ENCODE results near the gene CSNK2A2.
A peak's percentile ranks its signal among the peaks of the same experiment; 100 is the strongest.

CSNK2A2 gene

DNA sequence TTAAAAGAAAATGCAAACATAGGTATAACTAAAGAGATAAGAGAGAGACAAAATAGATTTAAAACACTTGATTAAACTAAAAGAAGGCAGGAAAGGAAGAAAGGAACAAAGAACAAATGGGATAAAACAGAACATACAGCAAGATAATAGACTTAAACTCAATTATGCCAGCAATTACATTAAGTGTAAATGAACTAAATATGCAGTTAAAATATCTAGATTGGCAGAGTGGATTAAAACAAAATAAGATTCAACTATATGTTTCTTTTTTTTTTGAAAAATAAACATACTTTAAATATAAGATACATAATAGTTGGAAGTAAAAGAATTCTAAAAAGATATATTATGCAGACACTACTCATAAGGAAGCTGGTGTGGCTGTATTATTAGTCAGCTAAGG, 59.1 kb downstream of the CSNK2A2 start:
- Mint-ChIP-seq H3K9me3 (peaks cover 13% of the 10 kb centered on the region), H3K36me3 (ENCODE audit: low read depth) (peaks cover 9% of the 10 kb centered on the region), H3K27ac (no peak overlapping the region), H3K27me3 (ENCODE audit: low read depth) (peaks cover 5% of the 10 kb centered on the region), H3K4me3 (no peak overlapping the region), H3K4me1 (ENCODE audit: low read depth) (no peaks in the 10 kb centered on the region)

DNA sequence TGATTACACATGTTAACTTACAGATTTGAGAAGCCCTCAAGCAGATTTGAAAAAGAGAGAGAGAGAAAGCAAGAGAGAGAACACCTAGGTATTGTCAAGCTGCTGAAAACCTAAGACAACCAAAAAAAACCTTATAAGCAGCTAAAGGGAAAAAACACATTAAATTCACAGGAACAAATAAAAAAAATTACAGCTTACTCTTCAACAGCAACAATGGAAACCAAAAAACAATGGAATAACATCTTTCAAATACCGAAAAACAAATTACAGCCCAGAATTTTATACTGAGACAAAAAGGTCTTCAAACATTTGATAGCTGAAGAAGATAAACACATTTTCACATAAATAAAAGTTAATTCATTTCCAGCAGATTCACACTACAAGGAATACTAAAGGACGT, 60.3 kb downstream of the CSNK2A2 start:
- Mint-ChIP-seq H3K27ac (no peak overlapping the region), H3K4me3 (no peak overlapping the region), H3K4me1 (ENCODE audit: low read depth) (no peaks in the 10 kb centered on the region), H3K27me3 (ENCODE audit: low read depth) (no peaks in the 10 kb centered on the region), H3K9me3 (peaks cover 13% of the 10 kb centered on the region), H3K36me3 (ENCODE audit: low read depth) (peaks cover 9% of the 10 kb centered on the region)

DNA sequence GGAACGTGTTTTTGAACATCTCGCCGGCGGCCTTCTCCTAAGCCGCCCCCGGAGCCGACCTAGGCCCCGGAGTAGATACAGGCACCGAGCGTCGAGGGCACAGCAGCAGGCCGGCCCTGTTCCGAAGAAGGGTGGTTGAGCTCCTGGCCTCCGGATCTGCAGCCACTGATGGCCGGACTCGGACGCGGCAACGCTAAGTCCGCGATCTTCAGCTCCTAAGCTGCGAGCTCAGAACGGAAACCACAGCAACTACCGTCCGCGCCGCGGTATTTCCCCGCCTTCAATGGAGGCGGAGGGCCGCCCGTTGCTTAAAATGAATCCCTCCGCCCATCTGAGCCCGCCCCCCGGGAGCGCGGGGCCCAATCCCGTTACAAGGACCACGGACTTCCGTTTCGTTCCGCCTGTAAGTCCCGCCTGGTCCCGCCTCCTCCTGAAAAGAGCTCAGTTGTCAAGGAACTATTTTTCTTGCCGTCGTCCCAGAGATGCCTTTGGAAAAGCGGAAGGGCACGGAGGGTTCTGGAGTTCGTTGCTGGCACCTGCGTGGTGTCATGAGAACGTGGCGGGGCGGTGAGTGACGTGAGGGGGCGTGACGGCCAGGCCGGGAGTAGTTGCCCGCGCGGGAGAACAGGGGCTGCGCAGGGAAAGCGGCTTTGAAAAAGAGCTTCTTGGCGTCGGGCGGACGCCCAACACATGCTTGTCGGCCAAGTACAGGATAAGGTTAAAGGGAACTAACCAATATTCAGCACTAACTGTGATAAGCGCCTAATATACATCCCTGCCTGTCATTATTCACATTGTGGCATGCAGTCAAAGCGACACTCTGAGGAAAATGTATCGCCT, 68.6 kb downstream of the CSNK2A2 start, which contains the start of gene CFAP20:
Gene CFAP20 (minus strand): TSS at position 285 of the 840 bp plus-strand sequence. CDS start 266 bp downstream, at position 19.
- Mint-ChIP-seq H3K36me3 (ENCODE audit: low read depth) (no peaks in the 10 kb centered on the region), H3K4me1 (ENCODE audit: low read depth) (peaks cover 27% of the 10 kb centered on the region), H3K27me3 (ENCODE audit: low read depth) (no peaks in the 10 kb centered on the region), H3K9me3 (no peaks in the 10 kb centered on the region), H3K27ac (peak within 1 kb of the TSS; percentile 83), H3K4me3 (peak within 1 kb of the TSS; percentile 89)

DNA sequence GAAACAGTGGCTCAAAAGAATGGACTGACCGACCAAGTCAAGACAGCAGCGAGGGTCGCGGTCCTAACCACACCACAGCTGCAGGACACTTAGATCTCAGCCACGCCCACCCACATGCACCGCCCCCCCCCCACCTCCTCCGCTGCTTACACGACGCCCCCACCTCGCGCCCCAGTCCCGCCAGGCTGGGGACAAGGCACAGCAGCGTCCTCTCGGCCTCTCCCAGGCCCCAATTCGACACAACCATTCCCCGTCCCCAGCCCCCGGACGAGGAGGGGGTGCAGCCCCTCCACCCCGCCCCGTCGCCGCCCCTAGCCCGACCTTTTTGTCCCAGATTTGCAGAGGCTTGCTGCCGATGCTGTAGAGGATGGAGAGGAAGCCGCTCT, 69.2 kb downstream of the CSNK2A2 start:
- Mint-ChIP-seq H3K27me3 (ENCODE audit: low read depth) (no peaks in the 10 kb centered on the region), H3K4me1 (ENCODE audit: low read depth) (peaks cover 33% of the 10 kb centered on the region), H3K27ac (peak overlapping the region; percentile 83), H3K4me3 (peak overlapping the region; percentile 89), H3K9me3 (no peaks in the 10 kb centered on the region), H3K36me3 (ENCODE audit: low read depth) (no peaks in the 10 kb centered on the region)

DNA sequence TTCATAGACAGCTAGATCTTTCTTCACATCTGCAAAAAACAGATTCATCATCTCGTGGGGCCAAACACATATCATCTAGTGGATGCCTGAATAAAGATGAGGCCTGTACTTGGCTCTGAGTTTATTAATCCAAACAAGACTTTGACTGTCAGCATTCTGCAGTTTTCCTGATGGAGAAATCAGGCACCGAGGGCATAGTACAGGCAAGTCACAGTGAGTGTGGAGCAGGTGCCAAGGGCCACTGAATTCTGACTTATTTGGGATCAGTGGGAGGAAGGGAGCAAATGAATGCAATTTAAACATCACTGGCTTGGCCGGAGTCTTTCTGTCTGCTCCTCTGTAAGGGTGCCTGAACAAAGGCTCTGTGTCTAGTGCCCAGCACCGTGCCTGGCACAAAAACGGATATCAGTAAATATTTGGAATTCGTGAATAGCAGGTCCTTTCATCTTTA, 69.7 kb downstream of the CSNK2A2 start:
- Mint-ChIP-seq H3K36me3 (ENCODE audit: low read depth) (no peaks in the 10 kb centered on the region), H3K4me1 (ENCODE audit: low read depth) (peaks cover 35% of the 10 kb centered on the region), H3K27ac (peak overlapping the region; percentile 83), H3K4me3 (peak overlapping the region; percentile 89), H3K27me3 (ENCODE audit: low read depth) (no peaks in the 10 kb centered on the region), H3K9me3 (no peaks in the 10 kb centered on the region)

DNA sequence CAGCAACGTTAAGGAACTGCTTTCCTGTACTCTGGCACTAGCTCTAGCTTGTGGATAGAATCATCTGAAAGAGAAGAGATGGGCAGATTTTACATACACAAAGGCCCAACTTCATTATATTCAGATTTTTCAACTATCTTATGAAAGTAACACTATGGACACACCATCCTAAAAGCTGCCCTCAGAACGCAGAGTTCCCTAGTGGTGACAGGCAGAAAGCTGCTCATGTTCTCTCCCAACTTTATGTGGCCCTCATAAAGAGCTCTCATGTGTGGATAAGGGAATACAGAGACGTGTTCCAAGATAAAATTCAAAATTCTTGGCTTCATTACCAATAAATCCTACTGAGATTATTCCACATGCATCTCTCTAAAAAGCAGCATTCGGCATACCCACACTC, 70.3 kb downstream of the CSNK2A2 start:
- Mint-ChIP-seq H3K27me3 (ENCODE audit: low read depth) (no peaks in the 10 kb centered on the region), H3K4me3 (peak overlapping the region; percentile 89), H3K27ac (peak overlapping the region; percentile 81), H3K9me3 (no peaks in the 10 kb centered on the region), H3K4me1 (ENCODE audit: low read depth) (peaks cover 36% of the 10 kb centered on the region), H3K36me3 (ENCODE audit: low read depth) (no peaks in the 10 kb centered on the region)

DNA sequence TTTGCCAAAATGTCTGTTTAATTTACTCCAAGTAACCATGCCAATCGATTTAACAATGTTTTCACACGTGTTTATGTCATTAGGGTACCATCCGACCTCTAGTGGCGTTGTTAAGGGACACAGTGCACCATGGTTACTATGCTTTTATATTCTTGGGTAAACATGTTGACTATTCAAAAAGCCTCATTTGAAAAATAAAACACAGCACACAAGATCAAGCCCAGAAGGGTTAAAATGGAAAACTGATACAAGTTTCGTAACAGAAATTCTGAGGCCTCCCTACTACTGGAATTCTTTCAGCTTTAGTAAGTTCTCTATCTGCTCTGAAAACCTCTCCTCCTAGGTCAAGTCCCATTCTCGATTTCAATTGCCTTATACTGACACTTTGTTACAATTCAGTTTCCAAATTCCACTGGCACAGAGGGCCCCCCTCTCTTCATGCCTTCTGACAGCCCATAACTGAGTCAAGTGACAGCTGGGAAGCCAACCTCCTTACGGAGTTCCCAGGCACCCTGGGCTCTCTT, 70.8 kb downstream of the CSNK2A2 start:
- no peaks in the 10 kb centered on the region for H3K9me3 Mint-ChIP-seq
- no peaks in the 10 kb centered on the region for H3K27me3 Mint-ChIP-seq (ENCODE audit: low read depth)
- H3K4me3 Mint-ChIP-seq: peak overlapping the region; percentile 89
- peaks cover 37% of the 10 kb centered on the region for H3K4me1 Mint-ChIP-seq (ENCODE audit: low read depth)
- no peaks in the 10 kb centered on the region for H3K36me3 Mint-ChIP-seq (ENCODE audit: low read depth)
- peak overlapping the region; percentile 81 for H3K27ac Mint-ChIP-seq

DNA sequence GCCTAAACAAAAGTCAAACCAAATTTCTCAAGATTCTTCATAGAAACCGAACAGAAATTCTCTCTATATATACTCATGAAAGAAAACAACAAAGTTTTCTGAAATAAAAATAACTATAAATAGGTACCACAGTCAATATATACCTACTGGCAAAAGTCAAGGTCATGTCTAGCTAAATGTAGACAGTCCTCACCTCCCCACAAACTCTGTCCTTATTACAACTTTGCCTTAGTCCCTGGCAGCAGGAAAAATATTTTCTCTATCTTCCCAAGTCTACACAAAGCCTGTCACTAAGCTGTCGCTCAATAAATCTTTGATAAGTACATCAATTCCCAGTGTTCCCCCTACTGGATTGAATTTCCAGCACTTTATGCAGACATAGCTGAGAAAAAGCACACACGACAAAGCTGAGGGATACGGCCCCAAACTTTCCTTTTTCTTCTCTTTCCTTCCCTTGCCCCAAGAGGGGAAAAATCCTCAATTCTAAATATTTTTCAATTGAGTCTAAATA, 71.4 kb downstream of the CSNK2A2 start:
- Mint-ChIP-seq H3K36me3 (ENCODE audit: low read depth) (no peaks in the 10 kb centered on the region), H3K27me3 (ENCODE audit: low read depth) (no peaks in the 10 kb centered on the region), H3K4me3 (peak overlapping the region; percentile 89), H3K4me1 (ENCODE audit: low read depth) (peaks cover 42% of the 10 kb centered on the region), H3K27ac (peak overlapping the region; percentile 81), H3K9me3 (no peaks in the 10 kb centered on the region)

DNA sequence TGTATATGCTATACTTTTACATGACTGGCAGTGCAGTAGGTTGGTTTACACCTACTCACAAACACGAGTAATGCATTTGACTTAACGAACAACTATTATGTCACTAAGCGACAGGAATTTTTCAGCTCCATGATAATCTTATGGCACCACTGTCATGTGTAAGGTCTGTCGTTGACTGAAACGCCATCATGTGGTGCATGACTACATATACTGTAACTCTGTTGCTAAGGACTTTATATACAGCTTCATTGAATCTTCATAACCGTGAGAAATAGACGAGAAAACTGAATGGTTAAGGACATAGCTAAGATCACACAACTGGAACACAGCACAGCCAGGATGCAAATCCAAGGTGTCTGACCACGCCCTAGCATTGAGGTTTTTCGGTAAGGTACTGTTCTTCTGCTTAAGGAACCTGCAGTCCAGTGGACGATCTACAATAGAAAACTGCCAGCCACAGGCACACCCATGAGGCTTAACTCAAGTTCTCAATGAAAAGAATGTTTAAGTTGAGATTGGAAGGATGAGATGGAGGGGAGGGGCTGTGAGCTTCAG, 72.0 kb downstream of the CSNK2A2 start:
- H3K36me3 Mint-ChIP-seq (ENCODE audit: low read depth): no peaks in the 10 kb centered on the region
- no peaks in the 10 kb centered on the region for H3K27me3 Mint-ChIP-seq (ENCODE audit: low read depth)
- H3K4me3 Mint-ChIP-seq: no peak overlapping the region
- no peak overlapping the region for H3K27ac Mint-ChIP-seq
- H3K4me1 Mint-ChIP-seq (ENCODE audit: low read depth): peaks cover 43% of the 10 kb centered on the region
- H3K9me3 Mint-ChIP-seq: no peaks in the 10 kb centered on the region

DNA sequence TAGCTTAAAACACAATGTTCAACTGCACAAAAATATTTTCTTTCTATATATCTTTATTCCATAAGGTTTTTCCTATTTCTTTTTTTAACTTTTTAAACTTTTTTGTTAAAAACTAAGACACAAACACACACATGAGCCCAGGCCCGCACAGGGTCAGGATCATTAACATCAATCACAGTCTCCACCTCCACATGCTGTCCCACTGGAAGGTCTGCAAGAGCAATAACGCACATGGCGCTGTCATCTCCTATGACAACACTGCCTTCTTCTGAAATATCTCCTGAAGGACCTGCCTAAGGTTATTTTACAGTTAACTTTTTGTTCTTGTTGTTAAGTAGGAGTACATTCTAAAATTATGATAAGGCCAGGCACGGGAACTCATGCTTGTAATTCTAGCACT, 72.9 kb downstream of the CSNK2A2 start:
- H3K27ac Mint-ChIP-seq: no peak overlapping the region
- H3K4me1 Mint-ChIP-seq (ENCODE audit: low read depth): peaks cover 45% of the 10 kb centered on the region
- no peaks in the 10 kb centered on the region for H3K36me3 Mint-ChIP-seq (ENCODE audit: low read depth)
- H3K27me3 Mint-ChIP-seq (ENCODE audit: low read depth): no peaks in the 10 kb centered on the region
- no peak overlapping the region for H3K4me3 Mint-ChIP-seq
- H3K9me3 Mint-ChIP-seq: no peaks in the 10 kb centered on the region

DNA sequence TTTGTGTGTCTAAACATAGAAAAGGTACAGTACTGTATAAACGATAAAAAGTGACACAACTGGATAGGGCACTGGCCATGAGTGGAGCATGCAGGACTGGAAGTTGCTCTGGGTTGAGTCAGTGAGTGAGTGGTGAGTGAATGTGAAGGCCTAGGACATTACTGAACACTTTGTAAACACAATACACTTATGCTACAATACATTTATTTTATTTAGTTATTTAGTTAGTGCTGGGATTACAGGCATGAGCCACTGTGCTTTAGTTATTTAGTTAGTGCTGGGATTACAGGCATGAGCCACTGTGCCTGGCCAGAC, 73.3 kb downstream of the CSNK2A2 start:
- Mint-ChIP-seq H3K4me3 (no peak overlapping the region), H3K4me1 (ENCODE audit: low read depth) (peaks cover 45% of the 10 kb centered on the region), H3K36me3 (ENCODE audit: low read depth) (no peaks in the 10 kb centered on the region), H3K9me3 (no peaks in the 10 kb centered on the region), H3K27me3 (ENCODE audit: low read depth) (no peaks in the 10 kb centered on the region), H3K27ac (no peak overlapping the region)

DNA sequence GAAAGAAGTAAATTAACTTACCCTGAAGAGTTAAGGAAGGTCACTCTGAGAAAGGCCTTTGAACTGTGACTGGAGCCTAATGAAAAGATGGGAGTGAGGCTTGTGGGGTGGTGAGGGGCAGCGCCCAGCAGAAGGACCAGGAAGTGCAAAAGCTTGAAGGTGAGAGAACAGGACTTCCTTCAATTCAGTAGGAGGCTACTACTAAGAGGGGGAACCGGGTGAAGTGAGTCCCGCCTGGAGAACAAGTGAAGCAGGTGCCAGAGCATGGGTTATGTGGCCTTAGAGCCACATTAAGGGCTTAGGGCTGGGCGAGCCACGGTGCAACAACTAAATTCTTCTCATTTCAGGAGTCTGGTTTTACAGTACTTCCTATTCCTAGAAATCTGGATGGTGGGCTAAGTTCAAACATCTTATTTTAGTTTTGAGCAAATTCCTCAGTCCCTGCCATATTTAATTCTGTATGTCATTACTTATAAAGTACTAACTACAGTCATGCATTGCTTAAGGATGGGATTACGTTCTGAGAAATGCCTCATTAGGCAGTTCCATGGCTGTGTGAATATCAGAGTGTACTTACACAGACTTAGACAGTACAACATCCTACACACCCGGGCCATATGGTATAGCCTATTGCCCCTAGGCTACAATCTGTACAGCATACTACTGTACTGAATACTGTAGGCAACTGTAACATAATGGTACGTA, 73.9 kb downstream of the CSNK2A2 start:
- H3K9me3 Mint-ChIP-seq: no peaks in the 10 kb centered on the region
- no peaks in the 10 kb centered on the region for H3K36me3 Mint-ChIP-seq (ENCODE audit: low read depth)
- H3K27ac Mint-ChIP-seq: peak overlapping the region; percentile 4
- no peak overlapping the region for H3K4me3 Mint-ChIP-seq
- H3K4me1 Mint-ChIP-seq (ENCODE audit: low read depth): peaks cover 45% of the 10 kb centered on the region
- no peaks in the 10 kb centered on the region for H3K27me3 Mint-ChIP-seq (ENCODE audit: low read depth)

DNA sequence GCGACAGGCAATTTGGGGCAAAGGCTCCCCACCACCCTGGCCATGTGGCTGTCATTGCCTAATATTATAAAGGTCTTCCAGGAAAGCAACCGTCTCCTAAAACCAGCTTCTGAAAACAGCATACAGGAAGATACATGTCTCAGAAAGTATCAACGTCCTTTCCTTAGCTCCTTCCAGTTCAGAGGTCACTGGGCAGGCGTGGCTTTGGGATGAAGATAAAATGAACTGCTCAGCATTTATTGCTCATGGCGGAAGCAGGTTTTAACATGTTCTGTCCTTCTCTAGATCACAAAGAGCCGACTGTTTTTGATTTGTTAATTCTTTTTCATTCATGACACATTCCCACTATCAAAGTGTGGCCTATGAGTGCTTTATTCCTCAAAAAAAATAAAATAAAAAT, 76.8 kb downstream of the CSNK2A2 start:
- no peak overlapping the region for H3K4me3 Mint-ChIP-seq
- no peak overlapping the region for H3K27ac Mint-ChIP-seq
- H3K27me3 Mint-ChIP-seq (ENCODE audit: low read depth): no peaks in the 10 kb centered on the region
- H3K9me3 Mint-ChIP-seq: no peaks in the 10 kb centered on the region
- peaks cover 30% of the 10 kb centered on the region for H3K4me1 Mint-ChIP-seq (ENCODE audit: low read depth)
- H3K36me3 Mint-ChIP-seq (ENCODE audit: low read depth): peaks cover under 1% of the 10 kb centered on the region

DNA sequence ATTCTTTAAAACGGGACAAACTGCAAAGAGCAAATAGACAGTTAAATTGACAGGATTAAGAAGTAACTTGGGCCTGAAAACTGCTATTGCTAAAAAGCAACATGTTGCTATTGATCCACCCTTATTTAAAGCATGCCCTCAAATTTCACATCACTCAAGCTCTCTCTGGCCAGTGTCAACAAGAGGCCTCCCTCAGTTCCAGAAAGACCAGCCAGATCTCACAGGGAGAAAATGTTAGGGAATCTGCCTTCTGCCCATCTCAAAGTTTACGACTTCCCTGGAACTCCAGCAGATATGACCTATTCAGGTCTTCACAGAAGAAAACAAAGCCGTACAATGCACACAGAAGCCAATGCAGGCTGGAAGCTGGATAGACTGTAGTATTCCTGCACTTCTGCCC, 77.7 kb downstream of the CSNK2A2 start:
- Mint-ChIP-seq H3K27me3 (ENCODE audit: low read depth) (no peaks in the 10 kb centered on the region), H3K4me3 (no peak overlapping the region), H3K27ac (no peak overlapping the region), H3K36me3 (ENCODE audit: low read depth) (peaks cover 8% of the 10 kb centered on the region), H3K4me1 (ENCODE audit: low read depth) (peaks cover 26% of the 10 kb centered on the region), H3K9me3 (no peaks in the 10 kb centered on the region)

Data from T-helper 1 cell treated with Interleukin-12 subunit alpha and Interleukin-12 subunit beta and Interleukin-4 antibody, amounts not matched to agents 30 μg/mL and 1 μg/mL, for 36 hours (primary cell).